ENCODE data around the gene PIK3C3.

The PIK3C3 gene

DNA sequence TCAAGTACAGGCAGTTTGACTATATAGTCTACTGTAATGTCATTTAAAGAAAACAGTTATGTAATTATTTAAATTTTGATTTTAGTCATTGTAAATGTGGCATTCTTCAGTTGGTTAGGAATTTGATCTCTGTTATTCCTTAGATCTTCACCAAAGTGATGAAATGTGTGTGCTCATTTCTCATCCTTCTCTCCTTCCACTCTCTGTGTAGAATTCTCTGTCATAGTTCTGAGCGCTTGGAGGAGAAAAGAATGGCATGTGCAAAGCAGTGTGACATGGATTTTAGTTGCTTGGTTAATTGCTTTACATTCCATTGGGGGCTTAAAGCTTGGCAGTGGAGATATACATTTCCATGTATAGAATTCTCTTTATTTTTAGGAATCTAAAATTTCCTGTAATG lies 14.8 kb downstream of the PIK3C3 start:
- H3K36me3 ChIP-seq: no peaks in the 10 kb centered on the region

DNA sequence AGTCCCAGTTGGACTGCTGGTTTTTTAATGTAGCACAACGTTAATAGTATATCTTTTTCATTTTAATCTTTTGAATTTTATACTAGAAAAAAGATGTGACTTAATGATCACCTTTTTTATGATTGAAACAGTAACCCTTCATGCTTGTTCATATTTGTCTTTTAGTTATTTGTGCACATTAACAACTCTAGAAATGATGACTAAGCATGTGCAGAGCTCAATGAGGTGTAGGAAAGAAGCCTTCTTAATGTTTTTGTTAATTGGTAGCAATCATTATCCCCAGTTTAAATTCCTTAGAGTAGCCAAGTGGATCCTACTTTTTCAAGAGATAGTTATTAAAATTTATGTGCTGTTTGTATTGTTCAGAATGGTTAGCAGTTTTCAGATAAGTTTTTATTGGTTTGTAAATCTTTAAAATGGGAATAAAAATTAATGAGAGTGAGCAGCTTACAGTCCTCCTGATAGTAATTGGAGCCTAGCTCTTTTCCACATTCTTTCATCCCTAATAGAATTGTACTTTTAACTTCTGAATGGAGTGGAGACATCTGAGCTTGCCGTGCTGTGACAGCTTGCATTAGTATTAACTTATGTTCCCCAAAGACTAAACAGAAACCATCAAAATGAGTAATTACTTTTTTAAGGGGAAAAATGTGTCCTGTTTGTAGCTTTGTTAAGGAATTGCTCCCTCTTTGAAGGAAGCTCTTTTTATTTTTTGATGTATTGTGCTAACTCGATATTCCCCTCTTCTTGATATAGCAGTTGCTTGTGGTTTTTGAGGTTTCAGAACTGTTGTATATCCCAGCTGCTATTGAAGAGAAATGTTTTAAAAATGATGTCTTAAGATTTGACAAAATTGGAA lies 17.3 kb downstream of the PIK3C3 start:
- no peaks in the 10 kb centered on the region for H3K9me3 ChIP-seq
- H3K27me3 ChIP-seq: no peaks in the 10 kb centered on the region
- H3K36me3 ChIP-seq: no peaks in the 10 kb centered on the region
- no peak overlapping the region for H3K4me3 ChIP-seq (ENCODE audit: low read depth, low read length)
- DNase-seq: no peak
- TF ChIP-seq, protein P1, sequence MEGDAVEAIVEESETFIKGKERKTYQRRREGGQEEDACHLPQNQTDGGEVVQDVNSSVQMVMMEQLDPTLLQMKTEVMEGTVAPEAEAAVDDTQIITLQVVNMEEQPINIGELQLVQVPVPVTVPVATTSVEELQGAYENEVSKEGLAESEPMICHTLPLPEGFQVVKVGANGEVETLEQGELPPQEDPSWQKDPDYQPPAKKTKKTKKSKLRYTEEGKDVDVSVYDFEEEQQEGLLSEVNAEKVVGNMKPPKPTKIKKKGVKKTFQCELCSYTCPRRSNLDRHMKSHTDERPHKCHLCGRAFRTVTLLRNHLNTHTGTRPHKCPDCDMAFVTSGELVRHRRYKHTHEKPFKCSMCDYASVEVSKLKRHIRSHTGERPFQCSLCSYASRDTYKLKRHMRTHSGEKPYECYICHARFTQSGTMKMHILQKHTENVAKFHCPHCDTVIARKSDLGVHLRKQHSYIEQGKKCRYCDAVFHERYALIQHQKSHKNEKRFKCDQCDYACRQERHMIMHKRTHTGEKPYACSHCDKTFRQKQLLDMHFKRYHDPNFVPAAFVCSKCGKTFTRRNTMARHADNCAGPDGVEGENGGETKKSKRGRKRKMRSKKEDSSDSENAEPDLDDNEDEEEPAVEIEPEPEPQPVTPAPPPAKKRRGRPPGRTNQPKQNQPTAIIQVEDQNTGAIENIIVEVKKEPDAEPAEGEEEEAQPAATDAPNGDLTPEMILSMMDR (IDR thresholded peaks at IDR 0.05; ENCODE audit: low read depth, low read length): no peak
- H3K4me1 ChIP-seq: no peaks in the 10 kb centered on the region

More for the DNA sequence above, 14.8 kb downstream of the PIK3C3 start:
- H3K4me1 ChIP-seq: no peaks in the 10 kb centered on the region
- DNase-seq: no peak
- no peaks in the 10 kb centered on the region for H3K9me3 ChIP-seq
- TF ChIP-seq, protein P1 (IDR thresholded peaks at IDR 0.05; ENCODE audit: low read depth, low read length): no peak
- H3K4me3 ChIP-seq (ENCODE audit: low read depth, low read length): no peak overlapping the region
- no peaks in the 10 kb centered on the region for H3K27me3 ChIP-seq

DNA sequence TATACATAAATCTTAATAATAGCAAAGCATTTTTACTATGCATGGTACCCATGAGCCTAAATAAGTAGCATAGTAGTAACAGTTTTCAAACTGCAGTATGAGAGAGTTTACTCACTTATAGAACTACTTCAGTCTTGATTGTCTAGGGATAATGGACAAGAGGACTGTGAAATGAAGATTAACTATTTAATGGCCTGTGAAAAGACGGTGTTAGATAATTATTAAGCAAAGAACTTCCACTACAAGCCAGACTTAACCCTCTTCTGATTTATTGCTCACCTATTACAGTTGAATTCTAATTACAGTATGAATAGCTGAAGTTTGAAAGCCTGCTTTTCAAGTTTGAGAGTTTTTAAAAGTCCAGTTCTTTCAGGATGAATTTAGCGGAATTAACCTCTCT lies 18.9 kb downstream of the PIK3C3 start:
- H3K9me3 ChIP-seq: no peaks in the 10 kb centered on the region
- TF ChIP-seq, protein P1 (IDR thresholded peaks at IDR 0.05; ENCODE audit: low read depth, low read length): no peak
- H3K36me3 ChIP-seq: no peaks in the 10 kb centered on the region
- H3K4me3 ChIP-seq (ENCODE audit: low read depth, low read length): no peak overlapping the region
- no peaks in the 10 kb centered on the region for H3K27me3 ChIP-seq
- no peak for DNase-seq
- no peaks in the 10 kb centered on the region for H3K4me1 ChIP-seq

DNA sequence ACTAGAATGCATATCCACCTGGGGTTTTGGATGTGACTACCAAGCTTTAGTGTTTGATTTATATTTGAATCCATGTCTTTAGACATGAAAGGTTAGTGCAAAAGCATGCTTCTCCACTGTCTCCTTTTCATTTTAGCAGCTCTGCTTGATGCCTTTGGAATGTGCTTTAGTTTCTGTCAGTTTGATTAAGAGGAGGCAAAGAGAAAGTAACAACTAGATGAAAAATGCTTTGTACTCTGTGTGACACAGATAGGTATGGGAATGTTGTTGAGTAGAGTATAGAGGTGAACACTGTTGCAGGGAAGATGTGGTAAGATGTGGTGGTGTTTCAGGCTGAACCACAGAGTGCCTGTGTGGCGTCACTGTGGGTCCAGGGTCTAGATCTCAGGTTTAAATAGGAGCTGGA lies 19.8 kb downstream of the PIK3C3 start:
- no peak for DNase-seq
- Histone ChIP-seq H3K4me3 (ENCODE audit: low read depth, low read length) (no peak overlapping the region), H3K9me3 (no peaks in the 10 kb centered on the region)

DNA sequence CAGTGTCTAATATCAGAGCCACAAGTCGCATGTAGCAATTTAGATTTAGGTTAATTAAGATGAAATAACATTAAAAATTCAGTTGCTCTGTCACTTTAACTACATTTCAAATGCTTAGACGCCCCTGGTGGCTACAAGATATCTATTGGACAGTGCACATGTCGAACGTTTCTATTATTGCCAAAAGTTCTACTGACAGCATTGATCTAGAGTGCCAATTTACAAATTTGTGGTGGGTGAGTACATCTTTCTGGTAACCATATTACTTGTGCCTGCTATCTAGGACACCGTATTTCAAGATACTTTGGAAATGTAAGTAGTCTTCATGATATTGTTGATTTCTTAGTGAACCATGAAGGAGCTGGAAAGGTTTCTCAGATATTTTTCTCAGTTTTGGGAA lies 20.2 kb downstream of the PIK3C3 start:
- DNase-seq: no peak
- H3K36me3 ChIP-seq: no peaks in the 10 kb centered on the region
- H3K9me3 ChIP-seq: no peaks in the 10 kb centered on the region
- TF ChIP-seq, protein P1 (IDR thresholded peaks at IDR 0.05; ENCODE audit: low read depth, low read length): no peak
- no peaks in the 10 kb centered on the region for H3K27me3 ChIP-seq
- no peaks in the 10 kb centered on the region for H3K4me1 ChIP-seq
- H3K4me3 ChIP-seq (ENCODE audit: low read depth, low read length): no peak overlapping the region

More for the DNA sequence above, 19.8 kb downstream of the PIK3C3 start:
- Histone ChIP-seq H3K27me3 (no peaks in the 10 kb centered on the region), H3K4me1 (no peaks in the 10 kb centered on the region), H3K36me3 (no peaks in the 10 kb centered on the region)
- TF ChIP-seq, protein P1 (IDR thresholded peaks at IDR 0.05; ENCODE audit: low read depth, low read length): no peak

DNA sequence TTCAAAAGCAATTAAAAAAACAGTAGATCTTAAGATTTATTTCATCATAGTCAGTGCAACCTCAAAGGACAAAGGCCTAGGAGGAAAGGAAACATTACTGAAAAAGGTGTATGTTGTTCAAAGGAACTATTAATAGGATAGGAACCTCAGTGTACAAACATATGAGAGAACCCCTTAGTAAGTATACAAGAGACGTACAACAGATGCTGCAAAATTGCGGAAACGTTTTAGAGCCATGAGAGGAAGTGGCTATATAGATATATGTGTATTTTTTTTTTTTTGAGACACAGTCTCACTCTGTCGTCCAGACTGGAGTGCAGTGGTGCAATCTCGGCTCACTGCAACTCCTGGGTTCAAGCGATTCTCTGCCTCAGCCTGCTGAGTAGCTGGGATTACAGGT lies 22.2 kb downstream of the PIK3C3 start:
- no peaks in the 10 kb centered on the region for H3K9me3 ChIP-seq
- no peak overlapping the region for H3K4me3 ChIP-seq (ENCODE audit: low read depth, low read length)
- no peak for DNase-seq
- TF ChIP-seq, protein P1 (IDR thresholded peaks at IDR 0.05; ENCODE audit: low read depth, low read length): no peak
- no peaks in the 10 kb centered on the region for H3K27me3 ChIP-seq
- H3K36me3 ChIP-seq: no peaks in the 10 kb centered on the region
- H3K4me1 ChIP-seq: no peaks in the 10 kb centered on the region

All from BE2C (cell line).